Fibroblast of villous mesenchyme (primary cell): ENCODE results near the gene PCSK6. TPM values are rescaled to one million over a fixed set of nuclear protein-coding genes. Genes with fewer than 3 reads are reported as not detected.

Source experiments
- DNase-seq: peaks from one replicate; pipeline ENCODE4 v3.0.0-alpha.2; 2010; ENCODE audit warnings: low read depth
- H3K4me3 ChIP-seq: 2 replicates; pipeline ENCODE4 v1.5.1; 2011; ENCODE audit warnings: low read depth, mild to moderate bottlenecking, low read length
- CTCF ChIP-seq: IDR thresholded peaks from 2 replicates; pipeline ENCODE4 v1.5.1; 2012; ENCODE audit warnings: low read depth, mild to moderate bottlenecking, low read length; ENCODE audit not compliant: insufficient read depth
- total RNA-seq: library from RNA; depleted of rRNA; stranded (reverse); fragments of >200 nt; gene quantifications from 2 replicates; pipeline ENCODE4 v1.2.3, GENCODE V29; 2012

The PCSK6 gene
- total RNA-seq, 1 donor, result 10.4 TPM

- peak; percentile 48 for TF ChIP-seq CTCF
- peak overlapping the region; percentile 90 for H3K4me3 ChIP-seq
- DNase-seq, result peak; percentile 64
Observed at GRCh38 chr15:101276501-101277037, 212.9 kb downstream of the PCSK6 start.

DNA sequence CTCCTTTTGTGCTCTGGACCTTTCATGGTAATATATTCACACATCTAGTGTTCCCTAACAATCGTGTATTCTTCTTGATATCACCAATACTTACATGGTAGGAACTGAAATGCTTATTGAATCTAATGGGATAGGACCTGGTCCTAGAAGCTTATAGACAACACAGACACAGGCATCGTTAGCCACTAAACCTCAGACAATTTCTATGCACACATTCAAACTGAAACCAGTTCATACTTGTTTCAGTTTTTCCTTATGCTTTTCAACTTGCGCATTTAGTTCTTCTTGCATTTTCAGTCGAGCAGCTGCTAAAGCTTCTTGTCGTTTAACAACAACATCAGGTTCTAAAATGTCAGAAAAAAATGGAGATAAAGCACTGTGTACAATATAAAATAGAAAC, 214.5 kb downstream of the PCSK6 start:
- no peak overlapping the region for H3K4me3 ChIP-seq
- DNase-seq, result no peak
- no peak for TF ChIP-seq CTCF

DNA sequence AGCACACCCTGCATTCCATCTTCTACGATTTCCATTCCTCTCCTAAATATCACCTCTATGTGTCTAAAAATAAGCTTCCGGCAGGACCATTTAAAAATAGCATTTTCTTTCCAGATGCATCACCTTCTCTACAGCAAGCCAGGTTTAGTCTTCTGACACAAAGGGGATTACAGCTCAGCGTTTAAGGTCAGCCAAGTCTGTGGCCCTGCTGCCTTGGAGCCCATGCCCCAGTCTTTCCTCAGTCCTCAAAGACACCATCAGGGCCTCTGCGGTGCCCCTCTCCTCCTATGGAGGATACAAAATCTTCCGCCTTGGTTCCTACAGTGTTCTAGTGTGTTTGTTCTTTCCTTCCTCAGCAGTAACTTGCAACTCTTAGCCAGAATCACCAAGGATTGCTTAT, 216.0 kb downstream of the PCSK6 start:
- no peak overlapping the region for H3K4me3 ChIP-seq
- no peak for TF ChIP-seq CTCF
- DNase-seq, result no peak

DNA sequence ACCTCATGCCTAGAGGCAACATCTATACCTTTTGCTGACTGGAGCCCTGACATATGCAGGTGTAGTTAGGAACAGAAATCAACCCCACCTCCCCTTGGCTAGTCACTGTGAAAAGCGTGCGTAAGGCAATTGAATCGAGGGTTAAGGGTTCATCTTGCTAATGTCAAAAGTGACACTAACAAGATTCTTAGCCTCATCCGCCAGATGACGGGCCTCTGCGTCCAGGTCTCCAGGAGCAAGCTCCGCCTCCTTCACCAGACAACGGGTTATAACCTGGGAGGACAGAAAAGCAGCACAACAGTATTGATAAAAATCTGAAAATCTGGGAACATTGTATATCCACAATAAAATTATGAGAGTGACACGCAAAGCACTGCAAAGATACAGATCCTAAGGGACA, 216.9 kb downstream of the PCSK6 start:
- no peak for DNase-seq
- no peak for TF ChIP-seq CTCF
- H3K4me3 ChIP-seq, result no peak overlapping the region

DNA sequence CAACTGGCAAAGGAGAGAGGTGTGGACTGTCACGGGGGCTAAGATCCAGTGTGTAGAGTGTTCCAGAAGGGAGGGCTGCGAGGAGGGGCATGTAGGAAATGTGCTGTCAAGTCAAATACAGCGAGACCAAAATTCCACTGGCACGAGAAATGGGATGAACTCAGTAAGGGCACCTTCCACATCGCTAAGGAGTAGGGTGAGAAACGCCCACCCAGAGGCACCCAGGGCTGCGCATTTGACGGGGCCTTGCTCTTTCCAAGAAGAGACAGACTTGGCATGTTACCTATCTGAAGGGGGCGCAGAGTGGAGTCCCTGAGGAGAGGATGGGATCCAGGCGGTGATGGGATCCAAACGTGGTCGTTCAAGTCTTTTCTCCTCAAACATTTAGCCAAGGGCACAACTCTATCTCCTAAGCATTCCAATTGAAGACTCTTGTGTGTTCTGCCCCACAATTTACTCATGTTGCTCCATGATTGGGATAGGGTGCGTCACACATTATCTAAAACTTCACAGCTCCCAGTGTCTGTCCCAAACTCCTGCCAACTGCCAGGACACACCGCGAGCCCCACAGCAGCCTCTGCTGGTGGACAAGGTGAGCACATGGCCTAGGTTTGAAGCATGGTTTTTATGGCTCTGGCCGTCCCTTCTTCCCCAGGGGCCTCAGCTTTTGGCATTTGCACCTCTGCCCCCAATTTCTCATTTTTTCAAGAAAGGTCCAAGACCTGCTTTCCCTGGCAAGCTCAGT, 219.9 kb downstream of the PCSK6 start:
- TF ChIP-seq CTCF, result peak; percentile 44
- H3K4me3 ChIP-seq, result no peak overlapping the region
- DNase-seq, result no peak

DNA sequence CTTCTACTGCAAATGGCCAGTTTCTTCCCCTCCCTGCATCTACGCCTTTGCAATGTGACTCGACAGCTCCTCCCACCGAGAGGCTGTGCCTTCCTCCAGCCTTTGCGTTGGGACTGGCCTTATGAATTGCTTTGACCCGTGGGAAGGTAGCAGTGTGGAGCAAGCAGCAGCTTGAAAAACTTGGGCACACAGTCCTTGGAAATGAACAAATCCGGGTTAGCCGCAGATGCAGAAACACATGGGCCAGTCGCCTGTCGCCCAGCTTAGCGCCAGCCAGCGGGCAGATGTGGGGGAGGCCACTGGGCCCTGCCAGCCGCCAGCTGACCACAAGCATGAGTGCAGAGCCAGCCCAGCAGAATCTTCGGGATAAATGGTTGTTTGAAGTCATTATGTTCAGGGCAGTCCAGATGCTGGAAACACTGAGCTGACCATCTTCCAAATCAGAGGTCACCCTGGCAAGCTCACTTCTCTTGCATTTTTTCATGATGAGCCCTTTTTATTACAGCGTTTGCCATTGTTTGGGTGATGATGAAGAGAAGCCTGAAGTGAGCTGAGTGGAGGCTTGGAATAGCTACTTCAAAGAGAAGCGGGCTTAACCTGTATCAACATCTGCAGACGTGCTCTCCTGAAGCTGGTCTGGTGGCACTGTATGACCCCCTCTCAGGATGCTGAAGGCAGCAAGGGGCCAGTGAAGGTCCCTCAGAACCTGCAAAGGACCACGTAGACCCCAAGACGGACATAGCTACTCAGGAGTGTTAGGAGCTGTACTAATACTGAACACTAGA, 222.0 kb downstream of the PCSK6 start:
- DNase-seq, result peak; percentile 83
- no peak overlapping the region for H3K4me3 ChIP-seq
- TF ChIP-seq CTCF, result no peak
